Suprapubic skin (tissue), 4 donors: Measurements from ENCODE around the gene PAX5.

ENCODE experiments used
- CTCF ChIP-seq, 2 donors: fragments of 200-600 bp in 1 of 2; fragments of 450-650 bp in 1 of 2; sonication (generic) in 1 of 2; IDR thresholded peaks; one replicate each; pipeline ENCODE4 v1.5.1; 2016 to 2019; ENCODE audit warnings: antibody characterized with exemption in 2 of 2, mild to moderate bottlenecking in 1 of 2, moderate library complexity in 1 of 2
- POLR2A ChIP-seq, 2 donors: fragments of 450-650 bp; IDR thresholded peaks; one replicate each; pipeline ENCODE4 v1.6.1; 2017; ENCODE audit warnings: antibody characterized with exemption in 2 of 2, mild to moderate bottlenecking in 2 of 2, moderate library complexity in 2 of 2
- POLR2AphosphoS5 ChIP-seq, 3 donors: sonication (generic); formaldehyde crosslinking; IDR thresholded peaks; one replicate each; pipeline ENCODE4 v1.6.1; 2017; ENCODE audit warnings: antibody characterized with exemption in 3 of 3

GRCh38 chr9:36980148-36980974, 53.7 kb downstream of the PAX5 start:
- TF ChIP-seq POLR2A (IDR thresholded peaks at IDR 0.05) (no peak), CTCF (IDR thresholded peaks at IDR 0.05) (no peak), POLR2AphosphoS5 (IDR thresholded peaks at IDR 0.05) (no peak)
